ENCODE results near the gene NRG3. TPM values are rescaled to one million over a fixed set of nuclear protein-coding genes. Genes with fewer than 3 reads are reported as not detected.

NRG3 gene
- total and polyA plus RNA-seq, 2 donors (not counting 1 experiment from before 2014, with no cell fraction given), result 0.06 TPM; not detected in 1

DNA sequence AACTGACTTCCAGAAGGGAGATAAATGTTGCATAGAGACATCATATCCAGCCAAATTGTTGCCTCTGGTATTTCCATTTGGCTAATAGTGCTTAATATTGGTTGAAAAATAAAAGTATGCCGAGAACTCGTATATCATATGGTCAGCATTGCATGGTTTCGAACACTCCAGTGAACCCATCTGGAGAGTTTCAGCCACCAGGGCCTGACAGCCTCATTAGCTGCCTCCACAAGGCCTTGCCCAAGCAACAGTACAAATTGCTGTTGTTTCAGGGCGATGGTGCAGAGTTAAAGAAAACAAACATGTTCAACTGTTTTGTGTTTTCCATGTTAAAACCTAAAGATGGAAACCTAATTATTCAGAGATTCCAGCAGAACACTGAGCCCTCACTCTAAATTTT, 28.5 kb downstream of the NRG3 start:
- DNase-seq, result no peak
- H3K27me3 ChIP-seq (replicated peaks in 1 of 4; ENCODE audit: control extremely low read depth in 1 of 4, control insufficient read depth in 3 of 4, insufficient read depth in 4 of 4, low read length in 3 of 4), result no peaks in the 10 kb centered on the region
- Mint-ChIP-seq H3K4me3 (no peak overlapping the region), H3K27ac (no peak overlapping the region), H3K4me1 (no peaks in the 10 kb centered on the region), H3K9me3 (ENCODE audit: insufficient read depth) (no peaks in the 10 kb centered on the region), H3K27me3 (no peaks in the 10 kb centered on the region)
- H3K4me3 ChIP-seq (ENCODE audit: control extremely low read depth in 1 of 5, extremely low read depth in 1 of 5, insufficient read depth in 1 of 5, low read depth in 2 of 5, low read length in 4 of 5), result no peak overlapping the region
- ChIA-PET CTCF (no interaction called here), POLR2A (no interaction called here)
- H2AFZ ChIP-seq (ENCODE audit: insufficient read depth, low read depth, low read length, poor library complexity, severe bottlenecking), result no peak overlapping the region
- H3K4me1 ChIP-seq (ENCODE audit: control insufficient read depth in 2 of 2, insufficient read depth in 2 of 2, low read length in 2 of 2), result no peaks in the 10 kb centered on the region
- no peak for ATAC-seq (ENCODE audit: low read depth)
- no peak overlapping the region for H3K27ac ChIP-seq (ENCODE audit: low read length in 2 of 2)
- H3K79me2 ChIP-seq (ENCODE audit: control insufficient read depth, insufficient read depth, low read length), result no peaks in the 10 kb centered on the region
- no peak overlapping the region for H3K9ac ChIP-seq (ENCODE audit: low read length)
- no peaks in the 10 kb centered on the region for H4K20me1 ChIP-seq (ENCODE audit: control insufficient read depth, insufficient read depth, low read length, poor library complexity, severe bottlenecking)
- H3K9me3 ChIP-seq (ENCODE audit: control extremely low read depth in 1 of 3, control insufficient read depth in 2 of 3, insufficient read depth in 1 of 3, low read length in 2 of 3), result no peaks in the 10 kb centered on the region
- WGBS (ENCODE audit: insufficient coverage), result no CpG with 5 or more reads among the region's 4 CpGs
- no peak overlapping the region for H3K4me2 ChIP-seq (replicated peaks; ENCODE audit: low read depth, low read length, poor library complexity, severe bottlenecking)
- H3K36me3 ChIP-seq (replicated peaks in 1 of 2; ENCODE audit: control extremely low read depth in 1 of 2, control insufficient read depth in 1 of 2, extremely low read depth in 1 of 2, insufficient read depth in 2 of 2, low read length in 1 of 2), result no peaks in the 10 kb centered on the region
- intact Hi-C loops (cut with micrococcal nuclease), result no loop called here
- TF ChIP-seq, protein P1, sequence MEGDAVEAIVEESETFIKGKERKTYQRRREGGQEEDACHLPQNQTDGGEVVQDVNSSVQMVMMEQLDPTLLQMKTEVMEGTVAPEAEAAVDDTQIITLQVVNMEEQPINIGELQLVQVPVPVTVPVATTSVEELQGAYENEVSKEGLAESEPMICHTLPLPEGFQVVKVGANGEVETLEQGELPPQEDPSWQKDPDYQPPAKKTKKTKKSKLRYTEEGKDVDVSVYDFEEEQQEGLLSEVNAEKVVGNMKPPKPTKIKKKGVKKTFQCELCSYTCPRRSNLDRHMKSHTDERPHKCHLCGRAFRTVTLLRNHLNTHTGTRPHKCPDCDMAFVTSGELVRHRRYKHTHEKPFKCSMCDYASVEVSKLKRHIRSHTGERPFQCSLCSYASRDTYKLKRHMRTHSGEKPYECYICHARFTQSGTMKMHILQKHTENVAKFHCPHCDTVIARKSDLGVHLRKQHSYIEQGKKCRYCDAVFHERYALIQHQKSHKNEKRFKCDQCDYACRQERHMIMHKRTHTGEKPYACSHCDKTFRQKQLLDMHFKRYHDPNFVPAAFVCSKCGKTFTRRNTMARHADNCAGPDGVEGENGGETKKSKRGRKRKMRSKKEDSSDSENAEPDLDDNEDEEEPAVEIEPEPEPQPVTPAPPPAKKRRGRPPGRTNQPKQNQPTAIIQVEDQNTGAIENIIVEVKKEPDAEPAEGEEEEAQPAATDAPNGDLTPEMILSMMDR (IDR thresholded peaks at IDR 0.05), result no peak
- no peak for TF ChIP-seq EZH2 (IDR thresholded peaks at IDR 0.05; ENCODE audit: borderline replicate concordance, insufficient read depth, low read depth, low read length, poor library complexity, severe bottlenecking)

DNA sequence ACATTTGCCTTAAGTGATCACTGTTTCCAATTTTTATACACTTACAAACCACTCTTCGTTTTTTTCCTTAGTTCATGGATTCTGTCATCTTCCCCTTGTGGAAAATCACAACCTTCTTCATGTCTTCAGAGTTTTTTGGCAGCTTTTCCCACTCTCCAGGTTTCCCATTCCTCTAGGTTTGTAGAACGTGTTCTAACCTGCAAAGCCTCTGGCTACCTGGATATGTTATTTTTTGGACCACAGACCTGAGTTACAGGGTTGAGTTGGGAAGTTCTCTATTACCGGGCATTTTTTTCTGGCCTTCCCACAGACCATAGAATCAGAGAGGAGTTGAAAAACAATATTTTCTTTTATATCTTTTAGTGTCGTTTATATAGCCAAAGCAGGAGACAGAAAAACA, 30.2 kb downstream of the NRG3 start:
- DNase-seq, result no peak
- Mint-ChIP-seq H3K4me3 (no peak overlapping the region), H3K27ac (no peak overlapping the region), H3K27me3 (no peaks in the 10 kb centered on the region), H3K9me3 (ENCODE audit: insufficient read depth) (no peaks in the 10 kb centered on the region), H3K4me1 (no peaks in the 10 kb centered on the region)
- H3K9ac ChIP-seq (ENCODE audit: low read length), result no peak overlapping the region
- H2AFZ ChIP-seq (ENCODE audit: insufficient read depth, low read depth, low read length, poor library complexity, severe bottlenecking), result no peak overlapping the region
- no peak overlapping the region for H3K27ac ChIP-seq (ENCODE audit: low read length in 2 of 2)
- H3K36me3 ChIP-seq (replicated peaks in 1 of 2; ENCODE audit: control extremely low read depth in 1 of 2, control insufficient read depth in 1 of 2, extremely low read depth in 1 of 2, insufficient read depth in 2 of 2, low read length in 1 of 2), result no peaks in the 10 kb centered on the region
- TF ChIP-seq EZH2 (IDR thresholded peaks at IDR 0.05; ENCODE audit: borderline replicate concordance, insufficient read depth, low read depth, low read length, poor library complexity, severe bottlenecking), result no peak
- TF ChIP-seq, protein P1 (IDR thresholded peaks at IDR 0.05), result no peak
- WGBS (ENCODE audit: insufficient coverage), result 50% methylated on average over 1 of the region's 4 CpGs
- H3K4me3 ChIP-seq (ENCODE audit: control extremely low read depth in 1 of 5, extremely low read depth in 1 of 5, insufficient read depth in 1 of 5, low read depth in 2 of 5, low read length in 4 of 5), result no peak overlapping the region
- ChIA-PET POLR2A (no interaction called here), CTCF (no interaction called here)
- ATAC-seq (ENCODE audit: low read depth), result no peak
- no peak overlapping the region for H3K4me2 ChIP-seq (replicated peaks; ENCODE audit: low read depth, low read length, poor library complexity, severe bottlenecking)
- H3K27me3 ChIP-seq (replicated peaks in 1 of 4; ENCODE audit: control extremely low read depth in 1 of 4, control insufficient read depth in 3 of 4, insufficient read depth in 4 of 4, low read length in 3 of 4), result no peaks in the 10 kb centered on the region
- no peaks in the 10 kb centered on the region for H3K79me2 ChIP-seq (ENCODE audit: control insufficient read depth, insufficient read depth, low read length)
- no peaks in the 10 kb centered on the region for H3K9me3 ChIP-seq (ENCODE audit: control extremely low read depth in 1 of 3, control insufficient read depth in 2 of 3, insufficient read depth in 1 of 3, low read length in 2 of 3)
- no peaks in the 10 kb centered on the region for H3K4me1 ChIP-seq (ENCODE audit: control insufficient read depth in 2 of 2, insufficient read depth in 2 of 2, low read length in 2 of 2)
- intact Hi-C loops (cut with micrococcal nuclease), result no loop called here
- no peaks in the 10 kb centered on the region for H4K20me1 ChIP-seq (ENCODE audit: control insufficient read depth, insufficient read depth, low read length, poor library complexity, severe bottlenecking)
